Measurements from ENCODE around the gene ATF6.

- no peak for TF ChIP-seq NR1H2 (CRISPR knock-in tag; IDR thresholded peaks at IDR 0.05)
- TF ChIP-seq ELK1 (CRISPR knock-in tag; IDR thresholded peaks at IDR 0.05), result no peak
- TF ChIP-seq ZC3H4 (CRISPR knock-in tag; IDR thresholded peaks at IDR 0.05; ENCODE audit: borderline replicate concordance), result no peak
- TF ChIP-seq ZNF408 (CRISPR knock-in tag; IDR thresholded peaks at IDR 0.05; ENCODE audit: low read depth), result no peak
- TF ChIP-seq ASH1L (IDR thresholded peaks at IDR 0.05; ENCODE audit: borderline replicate concordance, low read depth, partially characterized antibody), result no peak
- TF ChIP-seq USF2 (CRISPR knock-in tag; IDR thresholded peaks at IDR 0.05), result no peak
Measured at GRCh38 chr1:161915051-161915503, 149.0 kb downstream of the ATF6 start.
